NCI-H524 treated with DMSO at 0.1 percent for 48 hours (cell line): ENCODE measurements around the gene THRA.

ENCODE experiments used
- DNase-seq: peaks from one replicate; lab custom pipeline; 2025; lab: John Stamatoyannopoulos, UW

THRA gene

DNA sequence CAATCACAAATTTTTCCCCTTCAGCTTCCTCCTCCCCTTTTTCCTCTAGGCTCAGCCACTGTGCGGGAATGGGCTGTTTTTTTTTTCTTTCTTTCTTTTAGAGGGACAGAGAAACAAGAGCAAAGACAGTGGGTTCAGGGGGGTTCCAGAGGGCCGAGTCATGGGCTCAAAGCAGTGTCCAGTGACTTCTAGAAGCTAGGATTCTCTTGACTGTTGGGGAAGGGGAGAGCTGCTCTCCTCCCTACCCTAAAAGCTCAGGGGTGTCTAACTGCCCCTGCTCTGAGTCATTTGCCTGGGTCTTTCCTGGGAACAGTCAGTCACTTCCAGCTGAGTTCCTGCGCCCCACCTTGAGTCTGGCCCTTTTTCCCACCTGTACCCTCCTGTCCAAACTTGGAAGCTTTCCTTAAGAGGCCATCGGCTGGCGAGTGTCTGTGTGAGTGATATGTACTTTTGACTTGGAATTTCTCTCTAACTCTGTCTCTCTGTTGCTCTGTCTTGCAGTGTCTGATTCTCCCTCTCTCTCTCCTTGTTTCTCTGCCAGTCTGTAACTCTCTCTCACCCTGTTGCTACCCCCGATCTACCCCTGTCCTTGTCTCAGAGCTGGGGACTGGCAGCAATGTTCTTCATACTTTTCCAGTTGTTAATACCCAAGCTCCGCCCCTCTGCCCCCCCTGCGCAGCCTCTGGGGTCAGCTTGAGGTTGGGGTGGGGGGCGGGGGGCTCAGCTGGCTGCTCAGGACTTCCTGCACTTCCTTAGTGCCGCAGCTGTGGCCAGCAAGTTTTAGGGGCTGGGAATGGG is 2.4 kb downstream of the THRA start:
- no peak for DNase-seq

DNA sequence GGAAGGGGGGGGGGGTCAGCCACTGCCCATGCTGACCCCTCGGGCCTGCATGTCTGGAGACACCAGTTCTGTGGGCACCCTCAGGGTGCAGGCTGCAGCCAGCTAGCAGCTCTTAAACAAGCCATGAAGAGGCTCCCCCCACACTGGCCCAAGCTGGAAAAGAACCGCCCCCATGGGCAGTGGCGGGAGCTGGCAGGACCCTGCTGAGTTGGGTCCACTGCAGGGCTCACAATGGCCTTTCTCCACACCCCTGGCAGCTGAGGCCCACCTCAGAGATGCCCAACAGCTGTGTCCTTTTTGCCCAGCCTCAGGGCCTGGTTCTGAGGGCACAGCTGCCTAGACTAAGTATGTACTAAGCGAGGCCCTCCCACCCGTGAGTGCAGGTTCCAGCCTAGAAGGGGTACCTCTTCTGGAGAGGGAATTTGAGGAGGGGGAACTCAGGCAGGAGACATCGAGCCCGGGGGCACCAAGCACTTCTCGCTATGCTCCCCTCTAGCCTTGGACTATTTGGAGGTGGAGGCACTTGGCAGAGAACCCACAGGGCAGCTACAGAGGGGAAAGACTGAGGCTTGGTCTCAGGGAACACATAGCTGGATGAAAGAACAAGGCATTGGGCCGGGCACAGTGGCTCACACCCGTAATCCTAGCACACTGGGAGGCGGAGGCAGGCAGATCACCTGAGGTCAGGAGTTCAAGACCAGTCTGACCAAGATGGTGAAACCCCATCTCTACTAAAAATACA is 3.2 kb downstream of the THRA start:
- DNase-seq: no peak

- DNase-seq: no peak
Observed at GRCh38 chr17:40067710-40068109, 4.9 kb downstream of the THRA start.

DNA sequence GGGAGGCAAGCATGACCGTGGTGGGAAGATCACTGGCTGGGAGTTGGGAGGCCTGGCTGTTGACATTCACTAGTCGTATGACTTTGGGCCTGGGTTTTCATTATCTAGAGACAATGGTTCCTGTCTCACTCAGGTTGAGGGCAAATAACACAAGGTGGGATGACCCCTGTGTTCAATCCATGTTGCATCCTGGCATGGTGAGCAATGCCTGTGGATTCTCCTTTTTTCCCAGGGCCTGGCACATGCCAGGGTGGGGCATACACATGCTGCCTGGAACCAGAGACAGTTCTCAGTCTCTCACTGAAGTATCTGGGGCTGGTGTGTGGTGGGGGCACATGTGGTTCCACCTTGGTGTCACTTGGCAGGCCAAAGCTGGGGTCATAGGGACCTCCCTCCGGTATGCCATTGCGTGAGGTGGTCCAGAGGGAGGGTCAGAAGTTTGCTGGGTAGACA is 5.4 kb downstream of the THRA start:
- no peak for DNase-seq

GRCh38 chr17:40068584-40068916 is 5.8 kb downstream of the THRA start:
- no peak for DNase-seq

- no peak for DNase-seq
Observed at GRCh38 chr17:40068917-40069750, 6.4 kb downstream of the THRA start.

- DNase-seq: no peak
Observed at GRCh38 chr17:40069751-40070708, 7.3 kb downstream of the THRA start.

- DNase-seq: no peak
Observed at GRCh38 chr17:40070709-40071312, 8.0 kb downstream of the THRA start.

- DNase-seq: no peak
Observed at GRCh38 chr17:40071313-40072039, 8.7 kb downstream of the THRA start.

DNA sequence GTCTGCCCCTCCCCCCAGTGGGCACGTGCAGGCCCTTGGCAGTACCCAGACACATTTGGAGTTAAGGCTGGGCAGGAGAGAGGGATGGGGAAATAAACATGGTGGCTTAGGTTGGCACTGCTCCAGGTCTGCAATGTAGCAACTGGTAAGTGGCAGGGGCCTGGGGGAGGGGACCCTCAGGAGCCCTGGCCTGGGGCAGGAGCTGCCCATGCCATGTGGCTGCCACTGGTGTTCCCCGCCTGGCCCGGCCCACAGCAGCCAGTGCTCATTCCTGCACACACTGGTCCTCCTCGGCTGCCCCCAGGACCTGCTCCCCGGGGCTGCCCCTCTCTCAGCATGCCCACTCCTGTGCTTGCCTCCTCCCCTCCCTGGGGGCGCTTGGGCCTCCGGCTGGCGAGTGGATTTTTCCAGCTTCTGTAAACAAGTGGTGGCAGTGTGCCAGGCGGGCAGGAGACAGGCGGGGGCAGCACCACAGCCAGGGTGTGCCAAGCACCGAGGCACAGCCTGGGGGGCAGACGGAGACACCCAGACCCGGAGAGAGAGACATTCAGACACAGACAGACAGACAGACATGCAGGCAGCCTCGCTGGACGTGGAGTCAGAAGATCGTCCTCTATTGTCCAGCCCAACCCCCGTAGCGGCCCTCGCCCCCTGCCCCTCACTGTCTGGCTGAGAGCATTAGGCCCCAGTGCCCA is 9.4 kb downstream of the THRA start:
- DNase-seq: peak; percentile 34

DNA sequence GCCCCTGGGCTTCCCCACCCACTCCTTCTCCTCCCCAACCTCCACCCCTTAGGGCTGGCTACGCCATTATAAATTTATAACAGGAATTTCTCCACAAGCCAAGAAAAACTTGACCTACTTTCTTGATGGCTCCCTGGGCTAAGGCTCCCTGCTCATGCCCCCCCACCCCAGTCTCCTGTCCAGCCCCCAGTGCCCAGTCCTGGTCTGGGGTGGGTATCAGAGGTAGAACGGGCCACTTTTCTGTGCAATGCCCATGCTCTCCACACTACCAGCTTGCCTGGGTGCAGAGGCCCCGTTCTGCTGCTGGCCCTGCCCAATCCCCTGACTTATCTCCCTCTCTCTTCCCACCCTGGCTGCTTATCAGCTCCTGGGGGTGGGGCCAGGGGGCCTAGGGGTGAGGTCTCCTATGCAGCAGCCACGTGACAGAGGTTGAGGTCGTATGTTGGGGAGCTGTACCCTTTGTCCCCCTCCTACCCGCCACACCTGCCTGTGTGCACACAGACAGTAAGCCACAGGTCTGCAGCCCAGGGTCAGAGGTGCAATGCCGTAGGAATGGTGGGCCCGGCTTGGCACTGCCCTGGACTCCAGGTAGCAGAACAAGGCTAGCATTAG is 10.1 kb downstream of the THRA start:
- no peak for DNase-seq

DNA sequence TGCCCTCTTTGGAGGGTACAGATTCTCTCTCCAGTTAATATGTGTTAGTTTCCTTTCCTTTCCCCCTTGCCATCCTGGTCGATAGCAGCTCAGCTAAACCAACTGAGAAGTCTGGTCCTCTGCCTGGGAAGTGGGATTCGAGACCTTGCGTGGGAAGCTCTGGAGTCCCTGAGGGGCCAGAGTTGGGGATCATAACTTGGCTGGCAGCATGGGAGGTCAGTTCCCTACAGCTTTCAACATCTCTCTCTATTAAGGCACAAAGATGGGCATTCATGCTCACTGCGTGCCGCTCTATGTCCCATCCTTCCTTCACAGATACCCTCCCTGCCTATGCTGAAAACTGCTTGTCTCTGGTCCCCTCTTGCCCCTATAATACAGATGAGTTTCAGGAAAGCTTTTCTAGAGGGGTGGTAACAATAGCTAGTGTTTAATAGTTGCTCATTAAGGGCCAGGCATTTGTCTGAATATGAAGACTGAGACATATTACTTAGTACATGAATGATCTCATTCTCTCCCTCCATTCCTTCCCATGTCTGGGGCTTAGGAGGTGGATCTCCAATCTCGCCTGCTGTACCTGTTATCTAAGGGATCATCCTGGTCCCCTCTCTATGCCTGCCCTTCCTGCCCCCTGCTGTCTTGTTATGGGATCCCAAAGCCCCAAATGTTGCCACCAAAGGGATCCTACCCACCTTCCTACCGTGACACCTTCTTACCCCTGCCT is 10.8 kb downstream of the THRA start:
- no peak for DNase-seq

- DNase-seq: no peak
Observed at GRCh38 chr17:40074175-40074512, 11.4 kb downstream of the THRA start.

GRCh38 chr17:40074871-40075200 is 12.1 kb downstream of the THRA start:
- no peak for DNase-seq

- no peak for DNase-seq
Observed at GRCh38 chr17:40075201-40075941, 12.6 kb downstream of the THRA start.

- DNase-seq: no peak
Observed at GRCh38 chr17:40075942-40076498, 13.3 kb downstream of the THRA start.

- DNase-seq: no peak
Observed at GRCh38 chr17:40076591-40076990, 13.8 kb downstream of the THRA start.

- no peak for DNase-seq
Observed at GRCh38 chr17:40079545-40079944, 16.8 kb downstream of the THRA start.
